ENCODE results near the gene RELL1. TPM values are rescaled to one million over a fixed set of nuclear protein-coding genes. Genes with fewer than 3 reads are reported as not detected.

Gene RELL1
- total RNA-seq, 1 donor from 2014 or later, result 23.1 TPM

DNA sequence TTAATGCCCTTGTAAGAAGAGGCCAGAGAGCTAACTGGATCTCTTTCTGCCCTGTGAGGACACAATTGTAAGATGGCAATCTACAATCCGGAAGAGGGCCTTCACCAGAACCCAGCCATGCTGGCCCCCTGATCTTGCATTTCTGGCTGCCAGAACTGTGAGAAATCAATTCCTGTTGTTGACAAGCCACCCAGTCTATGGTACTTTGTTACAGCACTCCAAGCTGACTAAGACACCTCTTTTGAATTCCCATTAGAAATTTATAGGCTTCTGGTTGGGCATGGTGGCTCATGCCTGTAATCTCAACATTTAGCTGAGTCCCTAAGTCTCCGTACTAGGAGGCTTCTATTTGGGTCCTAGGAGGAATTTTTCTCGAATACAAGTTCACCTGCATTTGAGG is 48.8 kb upstream of the RELL1 start:
- H3K4me2 ChIP-seq (ENCODE audit: low read length), result no peak overlapping the region

DNA sequence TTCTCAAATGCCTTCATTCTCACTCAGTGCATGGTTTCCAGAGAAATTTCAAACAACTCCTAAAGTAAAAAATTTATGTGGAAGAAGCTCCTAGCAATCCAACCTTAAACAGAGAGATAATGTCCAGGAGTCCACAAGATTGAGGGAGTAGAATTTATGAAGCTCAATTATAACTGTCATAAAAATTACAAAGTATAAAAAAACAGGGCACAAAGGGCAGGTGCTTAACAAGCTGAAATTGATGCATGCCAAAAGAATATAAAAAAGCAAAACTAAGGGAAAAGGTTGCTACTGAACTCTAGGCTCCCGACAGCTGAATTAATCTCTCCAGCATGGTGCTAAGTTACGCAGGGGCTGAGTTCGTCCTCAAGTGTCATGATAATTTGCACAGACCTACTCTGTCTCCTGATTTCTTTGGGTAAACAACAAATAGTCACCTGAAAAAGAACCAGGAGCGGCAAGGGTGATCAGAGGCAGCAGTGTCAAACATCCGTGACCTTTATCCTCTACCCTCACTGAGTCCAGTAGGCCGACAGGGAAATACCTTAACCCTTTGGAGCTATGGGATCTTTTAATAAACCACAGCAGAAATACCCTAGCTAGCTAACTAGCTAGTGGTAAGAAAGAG is 47.2 kb upstream of the RELL1 start:
- Histone ChIP-seq H4K20me1 (ENCODE audit: insufficient read depth, low read length) (no peaks in the 10 kb centered on the region), H3K4me3 (ENCODE audit: insufficient read depth, low read depth, low read length) (no peak overlapping the region), H3K4me2 (ENCODE audit: low read length) (no peak overlapping the region), H3K9me3 (ENCODE audit: insufficient read depth, low read depth, low read length) (no peaks in the 10 kb centered on the region), H3K79me2 (ENCODE audit: insufficient read depth, low read length) (no peaks in the 10 kb centered on the region), H3K9ac (ENCODE audit: low read length) (no peak overlapping the region), H3K27ac (ENCODE audit: low read depth, low read length) (no peak overlapping the region), H3K4me1 (ENCODE audit: insufficient read depth, low read length) (no peaks in the 10 kb centered on the region), H3K36me3 (ENCODE audit: insufficient read depth, low read length) (no peaks in the 10 kb centered on the region), H2AFZ (ENCODE audit: low read depth, low read length) (no peak overlapping the region), H3K27me3 (ENCODE audit: insufficient read depth, low read length) (no peaks in the 10 kb centered on the region)
- TF ChIP-seq EZH2 (IDR thresholded peaks at IDR 0.05; ENCODE audit: insufficient read depth, low read length), result no peak
- TF ChIP-seq CTCF (IDR thresholded peaks at IDR 0.05; ENCODE audit: insufficient read depth, low read depth, low read length), result no peak
- Mint-ChIP-seq H3K36me3 (ENCODE audit: low read depth, unreplicated experiment) (no peaks in the 10 kb centered on the region), H3K27ac (ENCODE audit: unreplicated experiment) (no peak overlapping the region), H3K4me1 (ENCODE audit: low read depth, unreplicated experiment) (peaks cover 12% of the 10 kb centered on the region), H3K9me3 (ENCODE audit: unreplicated experiment) (no peaks in the 10 kb centered on the region), H3K4me3 (ENCODE audit: unreplicated experiment) (no peak overlapping the region), H3K27me3 (ENCODE audit: low read depth, unreplicated experiment) (no peaks in the 10 kb centered on the region)
- FAIRE-seq, result no peak
- no peak for DNase-seq (ENCODE audit: low read depth)

More for the DNA sequence above, 48.8 kb upstream of the RELL1 start:
- Histone ChIP-seq H3K79me2 (ENCODE audit: insufficient read depth, low read length) (no peaks in the 10 kb centered on the region), H3K27me3 (ENCODE audit: insufficient read depth, low read length) (no peaks in the 10 kb centered on the region), H2AFZ (ENCODE audit: low read depth, low read length) (no peak overlapping the region), H3K4me1 (ENCODE audit: insufficient read depth, low read length) (no peaks in the 10 kb centered on the region), H4K20me1 (ENCODE audit: insufficient read depth, low read length) (no peaks in the 10 kb centered on the region), H3K36me3 (ENCODE audit: insufficient read depth, low read length) (no peaks in the 10 kb centered on the region), H3K4me3 (ENCODE audit: insufficient read depth, low read depth, low read length) (no peak overlapping the region), H3K9me3 (ENCODE audit: insufficient read depth, low read depth, low read length) (no peaks in the 10 kb centered on the region), H3K27ac (ENCODE audit: low read depth, low read length) (no peak overlapping the region), H3K9ac (ENCODE audit: low read length) (no peak overlapping the region)
- H3K36me3 Mint-ChIP-seq (ENCODE audit: low read depth, unreplicated experiment), result no peaks in the 10 kb centered on the region
- FAIRE-seq (no peak), DNase-seq (ENCODE audit: low read depth) (no peak)
- H3K4me3 Mint-ChIP-seq (ENCODE audit: unreplicated experiment), result no peak overlapping the region
- H3K27ac Mint-ChIP-seq (ENCODE audit: unreplicated experiment), result no peak overlapping the region
- no peaks in the 10 kb centered on the region for H3K27me3 Mint-ChIP-seq (ENCODE audit: low read depth, unreplicated experiment)
- peaks cover 4% of the 10 kb centered on the region for H3K4me1 Mint-ChIP-seq (ENCODE audit: low read depth, unreplicated experiment)
- no peaks in the 10 kb centered on the region for H3K9me3 Mint-ChIP-seq (ENCODE audit: unreplicated experiment)
- TF ChIP-seq CTCF (IDR thresholded peaks at IDR 0.05; ENCODE audit: insufficient read depth, low read depth, low read length) (no peak), EZH2 (IDR thresholded peaks at IDR 0.05; ENCODE audit: insufficient read depth, low read length) (no peak)

DNA sequence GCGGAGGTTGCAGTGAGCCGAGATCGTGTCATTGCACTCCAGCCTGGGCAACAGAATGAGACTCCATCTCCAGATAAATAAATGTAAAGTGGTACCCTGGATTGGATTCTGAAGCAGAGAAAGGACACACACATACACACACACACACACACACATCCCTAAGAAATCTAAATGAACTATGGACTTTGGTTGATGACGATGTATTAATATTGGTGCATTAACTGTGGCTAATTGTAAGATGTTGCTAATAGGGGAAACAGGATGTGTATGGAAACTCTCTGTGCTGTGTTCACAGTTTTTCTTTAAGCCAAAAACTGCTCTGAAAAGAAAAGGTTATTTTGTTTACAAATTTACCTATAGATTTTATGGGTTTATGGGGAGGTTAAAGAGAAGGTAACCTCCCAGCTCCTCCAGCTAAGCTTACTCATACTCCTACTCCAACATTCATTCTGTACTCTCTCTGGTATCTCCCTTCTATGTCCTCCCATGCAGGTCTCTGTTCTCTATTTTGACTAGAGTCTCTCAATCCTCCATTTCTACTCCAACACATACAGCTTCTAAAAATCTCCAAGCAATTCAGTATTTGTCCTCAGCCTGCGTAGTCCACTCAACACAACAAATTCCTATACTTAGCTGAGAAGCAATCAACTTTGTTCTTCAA is 46.5 kb upstream of the RELL1 start:
- Histone ChIP-seq H3K36me3 (ENCODE audit: insufficient read depth, low read length) (no peaks in the 10 kb centered on the region), H3K4me3 (ENCODE audit: insufficient read depth, low read depth, low read length) (no peak overlapping the region), H4K20me1 (ENCODE audit: insufficient read depth, low read length) (no peaks in the 10 kb centered on the region), H2AFZ (ENCODE audit: low read depth, low read length) (no peak overlapping the region), H3K9ac (ENCODE audit: low read length) (no peak overlapping the region), H3K79me2 (ENCODE audit: insufficient read depth, low read length) (no peaks in the 10 kb centered on the region), H3K4me2 (ENCODE audit: low read length) (no peak overlapping the region), H3K9me3 (ENCODE audit: insufficient read depth, low read depth, low read length) (no peaks in the 10 kb centered on the region), H3K27me3 (ENCODE audit: insufficient read depth, low read length) (no peaks in the 10 kb centered on the region), H3K4me1 (ENCODE audit: insufficient read depth, low read length) (no peaks in the 10 kb centered on the region), H3K27ac (ENCODE audit: low read depth, low read length) (no peak overlapping the region)
- H3K27me3 Mint-ChIP-seq (ENCODE audit: low read depth, unreplicated experiment), result no peaks in the 10 kb centered on the region
- H3K9me3 Mint-ChIP-seq (ENCODE audit: unreplicated experiment), result no peaks in the 10 kb centered on the region
- FAIRE-seq (no peak), DNase-seq (ENCODE audit: low read depth) (no peak)
- peaks cover 12% of the 10 kb centered on the region for H3K4me1 Mint-ChIP-seq (ENCODE audit: low read depth, unreplicated experiment)
- no peaks in the 10 kb centered on the region for H3K36me3 Mint-ChIP-seq (ENCODE audit: low read depth, unreplicated experiment)
- TF ChIP-seq EZH2 (IDR thresholded peaks at IDR 0.05; ENCODE audit: insufficient read depth, low read length) (no peak), CTCF (IDR thresholded peaks at IDR 0.05; ENCODE audit: insufficient read depth, low read depth, low read length) (no peak)
- H3K4me3 Mint-ChIP-seq (ENCODE audit: unreplicated experiment), result no peak overlapping the region
- H3K27ac Mint-ChIP-seq (ENCODE audit: unreplicated experiment), result no peak overlapping the region
